ENCODE measurements around the gene TFAP2E.

TFAP2E gene

GRCh38 chr1:35642471-35642955 is 69.4 kb downstream of the TFAP2E start:
- Histone ChIP-seq H3K4me3 (ENCODE audit: low read length) (peak overlapping the region; percentile 99; the same call in 1 of the 2 replicates), H3K9me3 (ENCODE audit: insufficient read depth, low read depth, low read length) (no peaks in the 10 kb centered on the region), H3K9ac (ENCODE audit: low read depth, low read length) (peak overlapping the region; percentile 98; the same call in 1 of the 2 replicates), H3K36me3 (ENCODE audit: insufficient read depth, low read depth, low read length) (peaks cover 4% of the 10 kb centered on the region; the same call in 1 of the 2 replicates), H3K27me3 (ENCODE audit: insufficient read depth, low read length) (peaks cover 22% of the 10 kb centered on the region), H3K27ac (ENCODE audit: low read length) (no peak overlapping the region), H3K4me1 (ENCODE audit: insufficient read depth, low read length) (peaks cover 2% of the 10 kb centered on the region; the same call in 1 of the 2 replicates)

GRCh38 chr1:35644204-35644603 is 71.1 kb downstream of the TFAP2E start:
- Histone ChIP-seq H3K27ac (ENCODE audit: low read length) (no peak overlapping the region), H3K9ac (ENCODE audit: low read depth, low read length) (no peak overlapping the region), H3K27me3 (ENCODE audit: insufficient read depth, low read length) (peaks cover 30% of the 10 kb centered on the region), H3K36me3 (ENCODE audit: insufficient read depth, low read depth, low read length) (no peaks in the 10 kb centered on the region), H3K9me3 (ENCODE audit: insufficient read depth, low read depth, low read length) (no peaks in the 10 kb centered on the region), H3K4me3 (ENCODE audit: low read length) (no peak overlapping the region), H3K4me1 (ENCODE audit: insufficient read depth, low read length) (no peaks in the 10 kb centered on the region)
